ENCODE data around the gene PLXNB2. TPM values are rescaled to one million over a fixed set of nuclear protein-coding genes. Genes with fewer than 3 reads are reported as not detected.

Gene PLXNB2
- polyA plus RNA-seq, 3 donors: 38.2 to 368 (median 70.5) TPM

DNA sequence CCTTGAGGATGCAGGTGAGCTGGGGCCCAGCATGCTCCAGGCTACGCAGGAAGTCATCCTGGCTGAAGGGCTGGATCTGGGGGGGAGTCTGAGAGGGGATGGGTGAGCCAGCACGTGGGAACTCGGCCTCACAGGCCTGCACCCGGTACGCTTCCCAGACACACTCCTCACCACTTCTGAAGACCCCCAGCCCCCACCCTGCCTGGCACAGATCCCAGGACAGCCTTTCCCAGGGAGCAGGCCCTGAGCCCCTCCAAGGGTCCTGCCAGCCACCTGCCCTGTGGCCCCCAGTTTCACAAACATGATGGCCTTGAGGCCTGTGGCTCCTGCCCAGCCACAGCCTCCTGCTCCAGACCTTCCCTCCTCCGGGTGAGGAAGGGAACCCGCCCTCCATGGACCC is 5.6 kb upstream of the PLXNB2 start:
- peaks cover 2 to 5% of the 10 kb centered on the region in 2 donors for H3K36me3 Mint-ChIP-seq
- H3K4me3 Mint-ChIP-seq: no peak overlapping the region
- H2AFZ ChIP-seq (ENCODE audit: insufficient read depth, low read depth, low read length, poor library complexity, severe bottlenecking): no peak overlapping the region
- H3K27ac Mint-ChIP-seq: peak overlapping the region in 1 of 7 donors; percentile 4
- H3K79me2 ChIP-seq (ENCODE audit: insufficient read depth, low read length): peaks cover 11% of the 10 kb centered on the region
- H4K20me1 ChIP-seq (ENCODE audit: insufficient read depth, low read length): peaks cover 3% of the 10 kb centered on the region
- no peak overlapping the region for H3K9ac ChIP-seq (ENCODE audit: insufficient read depth, low read length, poor library complexity, severe bottlenecking)
- no peak overlapping the region for H3K27ac ChIP-seq (ENCODE audit: low read depth in 1 of 2, low read length in 2 of 2)
- H3K4me1 ChIP-seq (ENCODE audit: control insufficient read depth in 1 of 2, insufficient read depth in 2 of 2, low read length in 2 of 2): peaks cover 45% of the 10 kb centered on the region in 2 donors
- H3K4me2 ChIP-seq (replicated peaks; ENCODE audit: extremely low read depth, low read length, poor library complexity, severe bottlenecking): no peak overlapping the region
- DNase-seq: no peak
- H3K9me3 ChIP-seq (replicated peaks in 1 of 2; ENCODE audit: control insufficient read depth in 1 of 2, insufficient read depth in 1 of 2, low read length in 2 of 2): no peaks in the 10 kb centered on the region
- 100% methylated on average over 4 of the region's 7 CpGs for WGBS (ENCODE audit: insufficient coverage)
- H3K27me3 Mint-ChIP-seq (ENCODE audit: low read depth in 3 of 3): peaks cover 2 to 5% (median 3%) of the 10 kb centered on the region in 3 donors
- peaks cover 0 to 4% of the 10 kb centered on the region in 2 donors for H3K36me3 ChIP-seq (replicated peaks in 1 of 2; ENCODE audit: control insufficient read depth in 1 of 2, insufficient read depth in 2 of 2, low read length in 2 of 2)
- no peak overlapping the region for H3K4me3 ChIP-seq (replicated peaks in 1 of 3; ENCODE audit: low read depth in 2 of 3, low read length in 3 of 3)
- peaks cover 39% of the 10 kb centered on the region for H3K4me1 Mint-ChIP-seq
- intact Hi-C loops (cut with micrococcal nuclease): no loop called here
- H3K27me3 ChIP-seq (ENCODE audit: control insufficient read depth in 2 of 2, insufficient read depth in 2 of 2, low read length in 2 of 2): no peaks in the 10 kb centered on the region
- TF ChIP-seq, protein P1, sequence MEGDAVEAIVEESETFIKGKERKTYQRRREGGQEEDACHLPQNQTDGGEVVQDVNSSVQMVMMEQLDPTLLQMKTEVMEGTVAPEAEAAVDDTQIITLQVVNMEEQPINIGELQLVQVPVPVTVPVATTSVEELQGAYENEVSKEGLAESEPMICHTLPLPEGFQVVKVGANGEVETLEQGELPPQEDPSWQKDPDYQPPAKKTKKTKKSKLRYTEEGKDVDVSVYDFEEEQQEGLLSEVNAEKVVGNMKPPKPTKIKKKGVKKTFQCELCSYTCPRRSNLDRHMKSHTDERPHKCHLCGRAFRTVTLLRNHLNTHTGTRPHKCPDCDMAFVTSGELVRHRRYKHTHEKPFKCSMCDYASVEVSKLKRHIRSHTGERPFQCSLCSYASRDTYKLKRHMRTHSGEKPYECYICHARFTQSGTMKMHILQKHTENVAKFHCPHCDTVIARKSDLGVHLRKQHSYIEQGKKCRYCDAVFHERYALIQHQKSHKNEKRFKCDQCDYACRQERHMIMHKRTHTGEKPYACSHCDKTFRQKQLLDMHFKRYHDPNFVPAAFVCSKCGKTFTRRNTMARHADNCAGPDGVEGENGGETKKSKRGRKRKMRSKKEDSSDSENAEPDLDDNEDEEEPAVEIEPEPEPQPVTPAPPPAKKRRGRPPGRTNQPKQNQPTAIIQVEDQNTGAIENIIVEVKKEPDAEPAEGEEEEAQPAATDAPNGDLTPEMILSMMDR (IDR thresholded peaks at IDR 0.05): no peak
- H3K9me3 Mint-ChIP-seq: peaks cover 0 to 2% (median 0%) of the 10 kb centered on the region in 7 donors

DNA sequence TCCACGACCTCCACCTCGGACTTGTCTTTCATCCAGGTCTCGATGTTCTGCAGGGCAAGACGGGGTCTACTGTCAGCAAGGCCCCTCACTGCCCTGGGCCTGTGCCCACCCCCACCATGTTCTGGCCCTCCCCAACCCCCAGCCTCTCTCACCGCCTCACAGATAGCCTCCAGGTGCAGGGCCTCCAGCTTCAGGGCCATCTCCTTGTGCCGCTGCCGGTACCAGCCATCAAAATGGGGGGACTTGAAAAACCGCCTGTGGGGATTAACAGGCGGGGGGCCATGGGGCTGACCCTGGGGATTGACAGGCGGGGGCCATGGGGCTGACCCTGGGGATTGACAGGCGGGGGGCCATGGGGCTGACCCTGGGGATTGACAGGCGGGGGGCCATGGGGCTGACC is 4.9 kb upstream of the PLXNB2 start:
- H3K9me3 Mint-ChIP-seq: peaks cover 0 to 2% (median 0%) of the 10 kb centered on the region in 7 donors
- 97% methylated on average over 5 of the region's 12 CpGs for WGBS (ENCODE audit: insufficient coverage)
- H3K36me3 Mint-ChIP-seq: peaks cover 2 to 5% of the 10 kb centered on the region in 2 donors
- Histone ChIP-seq H3K9ac (ENCODE audit: insufficient read depth, low read length, poor library complexity, severe bottlenecking) (no peak overlapping the region), H3K36me3 (replicated peaks in 1 of 2; ENCODE audit: control insufficient read depth in 1 of 2, insufficient read depth in 2 of 2, low read length in 2 of 2) (peaks cover 0 to 4% of the 10 kb centered on the region in 2 donors), H3K4me1 (ENCODE audit: control insufficient read depth in 1 of 2, insufficient read depth in 2 of 2, low read length in 2 of 2) (peaks cover 48% of the 10 kb centered on the region in 2 donors), H3K4me2 (replicated peaks; ENCODE audit: extremely low read depth, low read length, poor library complexity, severe bottlenecking) (no peak overlapping the region), H2AFZ (ENCODE audit: insufficient read depth, low read depth, low read length, poor library complexity, severe bottlenecking) (no peak overlapping the region), H3K9me3 (replicated peaks in 1 of 2; ENCODE audit: control insufficient read depth in 1 of 2, insufficient read depth in 1 of 2, low read length in 2 of 2) (no peaks in the 10 kb centered on the region), H4K20me1 (ENCODE audit: insufficient read depth, low read length) (peaks cover 5% of the 10 kb centered on the region), H3K27me3 (ENCODE audit: control insufficient read depth in 2 of 2, insufficient read depth in 2 of 2, low read length in 2 of 2) (no peaks in the 10 kb centered on the region), H3K4me3 (replicated peaks in 1 of 3; ENCODE audit: low read depth in 2 of 3, low read length in 3 of 3) (no peak overlapping the region), H3K27ac (ENCODE audit: low read depth in 1 of 2, low read length in 2 of 2) (no peak overlapping the region), H3K79me2 (ENCODE audit: insufficient read depth, low read length) (peaks cover 11% of the 10 kb centered on the region)
- H3K4me3 Mint-ChIP-seq: no peak overlapping the region
- TF ChIP-seq, protein P1 (IDR thresholded peaks at IDR 0.05): no peak
- H3K27ac Mint-ChIP-seq: no peak overlapping the region
- intact Hi-C loops (cut with micrococcal nuclease): no loop called here
- peaks cover 2 to 5% (median 3%) of the 10 kb centered on the region in 3 donors for H3K27me3 Mint-ChIP-seq (ENCODE audit: low read depth in 3 of 3)
- no peak for DNase-seq
- H3K4me1 Mint-ChIP-seq: peaks cover 39% of the 10 kb centered on the region
